ENCODE results near the gene NUP210.
"Not testable (repeated sequence)": the region's sequence is repeated elsewhere in the genome, so short reads cannot be mapped to it uniquely, and the experiment has no call there.

NUP210 gene

GRCh38 chr3:13406190-13406589, 13.9 kb downstream of the NUP210 start:
- no peak for DNase-seq

DNA sequence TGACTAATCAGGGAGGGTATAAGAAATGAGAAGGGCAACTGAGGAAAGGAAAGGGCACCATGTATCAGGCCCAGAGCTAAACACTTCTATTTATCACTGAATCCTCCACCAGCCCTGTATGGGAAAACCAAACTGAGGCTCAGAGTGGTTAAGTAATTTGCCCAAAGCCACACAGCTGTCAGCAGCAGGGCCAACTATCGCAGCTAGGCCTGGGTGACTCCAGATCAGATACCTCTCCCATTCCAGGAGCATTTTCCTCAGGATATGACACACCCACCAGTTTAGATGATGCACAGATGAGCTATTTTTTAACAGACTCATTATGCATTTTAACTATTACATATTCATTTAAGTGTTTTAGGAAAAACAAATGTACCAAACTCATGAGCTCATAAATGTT, 14.5 kb downstream of the NUP210 start:
- DNase-seq = no peak

DNA sequence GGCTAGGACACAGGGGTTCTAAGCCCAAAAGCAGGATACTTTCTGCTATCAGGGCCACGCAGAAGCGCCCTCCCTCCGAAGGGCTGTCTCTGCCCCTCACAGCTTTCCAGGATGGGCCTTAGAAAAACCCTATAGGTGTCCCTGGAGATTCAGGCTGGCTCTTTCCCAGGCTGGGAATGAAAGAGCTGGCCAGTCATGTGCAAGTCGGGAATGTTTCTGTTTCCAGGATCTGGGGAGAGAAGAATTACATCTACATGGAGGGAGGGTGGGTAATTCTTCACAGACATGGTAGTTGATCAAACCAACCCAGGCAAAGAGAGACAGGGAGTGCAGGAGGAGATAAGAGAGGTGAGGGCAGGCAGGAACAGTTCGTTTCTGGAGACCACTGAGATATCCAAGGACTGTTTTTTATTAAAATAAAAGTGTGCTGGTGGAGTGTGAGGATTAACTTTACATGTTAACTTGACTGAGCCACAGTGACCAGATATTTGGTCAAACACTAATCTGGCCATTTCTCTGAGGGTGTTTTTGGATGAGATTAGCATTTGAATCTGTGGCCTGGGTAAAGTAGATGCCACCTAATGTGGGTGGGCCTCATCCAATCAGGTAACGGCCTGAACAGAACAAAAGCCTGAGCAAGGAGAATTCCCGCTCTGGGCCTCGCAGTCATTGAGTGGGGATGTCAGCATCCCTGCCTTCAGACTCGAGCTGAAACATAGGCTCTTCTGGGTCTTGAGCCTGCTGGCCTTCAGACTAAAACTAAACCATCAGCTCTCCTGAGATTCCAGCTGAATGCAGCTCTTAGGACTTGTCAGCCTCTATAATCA, 15.3 kb downstream of the NUP210 start:
- no peak for DNase-seq

- no peak for DNase-seq
These were observed 16.3 kb downstream of the NUP210 start for GRCh38 chr3:13403847-13404246.

DNA sequence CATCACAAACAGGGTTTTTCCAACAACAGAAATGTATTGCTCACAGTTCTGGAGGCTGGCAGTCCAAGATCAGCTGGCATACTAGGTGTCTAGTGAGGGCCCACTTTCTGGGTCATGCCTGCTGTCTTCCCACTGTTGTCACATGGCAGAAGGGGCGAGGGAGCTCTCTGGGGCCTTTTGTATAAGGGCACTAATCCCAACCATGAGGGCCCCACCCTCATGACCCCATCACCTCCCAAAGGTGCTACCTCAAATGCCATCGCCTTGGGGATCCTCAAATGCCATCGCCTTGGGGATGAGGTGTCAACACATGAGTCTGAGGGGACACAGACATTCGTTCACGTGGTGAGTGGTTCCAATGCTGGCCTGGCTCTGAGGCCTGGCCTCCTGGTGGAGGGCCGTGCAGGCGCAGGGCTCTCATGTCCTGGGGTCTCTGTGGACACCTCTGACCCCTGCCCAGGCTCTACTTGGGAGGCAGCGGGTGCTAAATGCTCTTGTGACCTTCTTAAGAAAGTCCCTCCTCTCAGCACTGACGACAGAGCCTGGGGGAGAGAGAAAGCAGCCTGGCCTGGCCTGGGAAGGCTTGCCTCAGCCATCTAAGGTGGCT, 16.8 kb downstream of the NUP210 start:
- no peak for DNase-seq

- DNase-seq = no peak
These were observed 19.0 kb downstream of the NUP210 start for GRCh38 chr3:13401149-13401548.

DNA sequence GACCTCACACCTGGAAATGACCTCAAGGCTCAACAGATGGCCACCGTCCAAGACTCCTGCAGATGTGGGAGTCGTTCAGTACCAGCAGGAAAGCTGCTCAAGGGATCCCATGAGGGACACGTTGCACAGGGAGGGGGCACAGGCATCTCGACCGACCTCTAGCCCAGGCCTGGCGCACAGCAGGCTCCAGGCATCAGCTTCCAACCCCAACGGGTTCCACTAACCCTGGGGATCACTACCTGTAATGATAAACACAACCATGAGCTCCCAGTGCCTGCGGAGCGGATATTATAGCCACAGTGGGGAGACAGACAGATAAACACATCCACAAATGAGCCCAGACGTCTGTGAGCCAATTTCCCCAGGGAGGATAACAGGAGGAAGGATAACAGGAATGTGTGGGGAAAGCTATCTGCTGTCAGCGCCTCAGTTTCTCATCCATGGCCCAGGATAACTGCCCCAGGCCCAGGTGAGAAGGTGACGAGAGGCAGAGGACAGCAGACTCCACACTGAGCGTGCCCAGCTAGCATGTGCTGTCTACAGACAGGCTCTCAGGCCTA, 19.9 kb downstream of the NUP210 start:
- no peak for DNase-seq

- no peak for DNase-seq
These were observed 20.5 kb downstream of the NUP210 start for GRCh38 chr3:13399603-13400002.

DNA sequence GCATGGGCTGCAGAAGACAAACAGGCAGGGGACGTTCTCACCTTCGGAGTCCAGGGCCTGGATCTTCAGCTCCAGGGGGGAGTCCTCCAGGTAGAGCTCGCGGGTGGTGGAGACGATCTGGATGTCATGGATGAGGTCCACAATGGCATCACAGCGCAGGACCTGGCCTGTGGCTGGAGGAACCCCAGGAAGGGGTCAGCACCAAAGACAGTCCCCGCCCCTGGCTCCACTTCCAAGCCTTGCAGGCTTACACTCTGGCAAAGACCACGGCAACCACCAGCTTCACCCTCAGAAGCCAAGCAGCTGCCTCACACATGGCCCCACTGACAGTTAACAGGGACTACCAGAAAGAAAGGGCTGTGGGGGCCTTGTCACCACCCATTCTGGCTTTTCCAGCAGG, 22.8 kb downstream of the NUP210 start:
- DNase-seq = no peak

DNA sequence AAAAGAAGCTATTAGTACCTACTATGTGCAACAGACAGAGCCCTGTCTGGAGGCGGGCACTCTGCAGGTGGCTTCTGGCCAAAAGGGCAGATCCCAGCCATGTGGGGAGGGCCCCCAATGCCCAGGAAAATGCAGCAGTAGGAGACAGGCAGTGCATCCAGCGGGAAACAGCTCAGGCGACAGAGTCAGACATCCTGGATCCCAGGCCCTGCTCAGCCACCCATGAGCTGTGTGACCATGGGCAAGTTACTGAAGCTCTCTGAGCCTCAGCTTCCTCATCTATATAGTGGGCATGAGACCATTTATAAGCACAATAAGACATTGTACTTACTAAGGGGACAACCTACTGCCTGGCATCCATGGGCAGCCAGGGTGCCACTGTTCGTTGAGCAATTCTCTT, 25.8 kb downstream of the NUP210 start:
- DNase-seq = no peak

DNA sequence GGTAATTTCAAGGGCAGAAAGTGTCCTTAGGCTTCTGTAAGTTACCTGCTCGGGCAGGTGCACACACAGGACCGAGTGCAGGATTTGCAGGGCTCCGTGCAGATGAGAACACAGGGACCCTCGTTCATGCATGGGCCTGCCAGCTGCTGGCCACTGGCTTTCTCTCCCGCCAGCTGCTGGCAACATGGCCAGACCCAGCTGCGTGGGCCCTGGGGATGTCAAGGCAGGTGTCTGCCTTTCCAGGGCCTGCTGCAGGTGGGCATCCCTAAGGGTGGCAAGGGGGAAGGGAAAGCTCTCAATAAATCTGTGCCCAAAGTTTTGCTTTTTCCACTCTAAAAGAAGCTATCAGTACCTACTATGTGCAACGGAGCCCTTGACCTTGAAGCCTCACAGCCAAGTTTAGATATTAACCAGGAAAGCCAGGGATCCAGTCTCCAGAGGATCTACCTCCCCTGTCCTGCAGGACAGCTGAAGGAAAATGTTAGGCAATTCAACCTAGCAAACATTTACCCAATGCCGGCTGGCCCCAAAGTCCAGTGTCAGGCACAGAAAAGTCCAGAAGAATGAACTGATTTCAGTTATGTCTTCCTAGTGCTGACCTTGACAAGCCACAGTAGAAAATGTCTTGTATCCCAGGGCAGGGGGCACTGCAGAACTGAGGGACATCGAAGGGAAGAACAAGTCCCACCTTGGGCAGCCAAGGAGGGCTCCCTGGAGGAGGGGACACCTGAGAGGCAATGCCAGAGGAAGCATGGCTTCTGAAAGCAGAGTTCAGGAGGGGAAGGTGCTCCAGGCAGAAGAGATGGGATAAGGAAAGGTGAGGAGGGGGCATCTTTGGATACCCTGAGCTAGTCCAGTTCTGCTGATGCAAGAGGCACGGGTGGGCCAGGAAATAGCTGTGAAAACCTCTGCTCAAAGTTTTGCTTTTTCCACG, 26.4 kb downstream of the NUP210 start:
- DNase-seq = no peak

DNA sequence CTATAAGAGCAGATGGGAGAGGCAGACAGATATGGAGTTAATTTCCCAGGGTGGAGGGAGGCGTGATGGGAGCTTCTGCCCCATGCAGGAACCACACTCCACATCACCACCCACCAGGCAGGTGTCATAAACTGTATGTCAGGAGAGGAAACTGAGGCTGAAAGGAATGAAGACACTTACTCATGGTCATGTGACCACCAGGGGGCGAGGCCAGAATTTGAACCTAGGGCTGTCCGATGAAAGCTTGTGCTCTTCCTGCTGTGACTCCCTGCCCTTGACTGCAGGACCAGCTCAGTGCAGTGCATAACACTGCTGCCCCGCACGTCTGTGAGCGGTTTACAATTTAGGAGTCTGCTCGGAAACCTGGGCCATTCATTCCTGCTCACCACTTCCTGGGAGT, 28.8 kb downstream of the NUP210 start:
- DNase-seq = no peak

DNA sequence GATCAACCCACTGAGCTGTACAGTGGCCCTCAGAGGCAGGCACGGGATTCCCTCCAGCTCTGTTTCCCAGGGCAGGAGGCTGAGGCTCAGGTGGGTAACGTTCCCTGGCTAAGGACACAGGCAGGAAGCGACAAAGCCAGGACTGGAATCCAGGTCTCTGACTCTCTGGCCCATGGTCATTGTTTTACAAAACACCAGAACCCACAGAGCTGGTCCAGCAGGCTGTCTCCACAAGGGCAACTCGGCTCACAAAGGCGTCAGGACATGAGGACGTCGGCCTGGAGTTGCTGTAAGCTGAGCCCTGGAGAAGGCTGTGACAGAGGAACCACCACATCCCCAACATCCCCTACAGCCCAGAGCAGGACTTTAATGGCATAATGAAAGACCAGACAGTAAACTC, 30.7 kb downstream of the NUP210 start:
- no peak for DNase-seq

- DNase-seq = peak in 1 of 14 donors; percentile 3
These were observed 31.3 kb downstream of the NUP210 start for GRCh38 chr3:13388816-13389215.

GRCh38 chr3:13385373-13385965, 34.7 kb downstream of the NUP210 start:
- peak in 7 of 14 donors; percentile 6 to 53 (median 17) for DNase-seq

DNA sequence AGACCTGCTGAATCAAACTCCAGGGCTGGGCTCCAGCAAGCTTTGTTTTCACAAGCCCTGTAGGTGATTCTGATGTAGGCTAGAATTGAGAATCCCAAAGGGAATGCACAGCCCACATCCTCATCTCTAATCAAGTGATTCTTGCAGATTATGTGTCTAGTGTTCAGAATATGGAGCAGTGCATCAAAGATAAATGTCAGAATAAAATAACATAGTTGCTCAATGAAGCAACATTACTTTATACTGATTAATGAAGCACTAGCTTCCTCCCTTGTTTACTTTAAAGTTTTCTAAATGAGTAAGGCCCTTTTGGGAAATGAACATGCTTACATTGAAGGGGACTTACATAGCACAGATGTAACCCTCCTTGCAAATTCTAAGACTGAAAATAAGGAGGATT, 39.2 kb downstream of the NUP210 start:
- no peak for DNase-seq

- no peak for DNase-seq
These were observed 40.8 kb downstream of the NUP210 start for GRCh38 chr3:13379201-13379830.

- no peak for DNase-seq
These were observed 42.0 kb downstream of the NUP210 start for GRCh38 chr3:13378155-13378554.

- not testable (repeated sequence) for DNase-seq
These were observed 42.4 kb downstream of the NUP210 start for GRCh38 chr3:13377741-13378140.

GRCh38 chr3:13377021-13377420, 43.1 kb downstream of the NUP210 start:
- no peak for DNase-seq

DNA sequence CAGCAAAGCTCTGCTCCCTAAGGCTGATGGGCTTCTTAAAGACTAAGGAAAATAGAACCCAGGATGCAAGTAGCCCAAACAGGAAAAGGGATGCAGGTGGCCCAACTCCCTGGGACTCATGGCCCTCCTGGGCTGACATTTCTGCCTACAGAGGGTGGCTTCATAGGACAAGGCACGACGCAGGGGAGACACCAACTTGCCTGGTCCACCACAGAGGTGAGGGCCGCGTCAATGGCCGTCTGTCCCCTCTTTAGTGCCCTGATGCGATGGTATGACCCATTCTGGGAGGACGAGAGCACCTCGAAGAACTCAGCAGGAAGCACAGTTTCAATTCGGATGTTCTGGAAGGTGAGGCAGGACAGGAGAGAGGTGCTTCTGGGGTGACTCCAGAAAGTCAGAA, 44.0 kb downstream of the NUP210 start:
- no peak for DNase-seq

DNA sequence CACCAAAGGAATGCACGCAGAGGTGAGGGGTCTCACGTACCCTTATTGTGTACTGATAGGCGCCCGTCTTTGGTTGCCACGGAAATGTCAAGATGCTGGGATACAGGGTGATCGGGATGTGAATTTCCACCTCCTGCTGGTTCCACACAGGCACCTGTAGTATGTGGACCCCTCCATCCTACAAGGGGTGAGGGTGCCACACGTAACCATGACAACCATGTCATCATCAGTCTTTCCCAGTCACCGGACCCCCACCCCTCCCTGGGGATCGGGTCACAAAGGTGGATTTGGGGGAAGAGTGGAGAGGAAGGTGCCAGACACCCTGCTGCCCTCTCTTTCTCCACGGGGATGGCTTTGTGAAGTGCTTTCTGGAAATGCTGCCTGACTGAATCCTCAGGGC, 44.7 kb downstream of the NUP210 start:
- no peak for DNase-seq

Data from C1 segment of cervical spinal cord (tissue), 14 donors.